ENCODE results near the gene SAA2. TPM values are rescaled to one million over a fixed set of nuclear protein-coding genes. Genes with fewer than 3 reads are reported as not detected.

Gene SAA2
- total and polyA plus RNA-seq, 10 of the 15 experiments (the other 5 are each of a cell fraction or from before 2014, with no cell fraction given) = 0.18 to 4.1 (median 0.28) TPM; not detected in 2

- DNase-seq (ENCODE audit: low read depth, low spot score) (no peak), FAIRE-seq (no peak), ATAC-seq (no peak)
- H2AFZ ChIP-seq (ENCODE audit: control insufficient read depth, low read depth, low read length) = no peak overlapping the region
- intact Hi-C loops (cut with micrococcal nuclease; ENCODE audit: unreplicated experiment) = no loop called here
- ChIA-PET RAD21 (ENCODE audit: unreplicated experiment) (no interaction called here), SMC1A (ENCODE audit: uncharacterized antibody, unreplicated experiment) (no interaction called here), POLR2A (no interaction called here), CTCF (no interaction called here)
- BruUV-seq (replicated peaks) = no TSS peak
- H3K4me2 ChIP-seq (ENCODE audit: control insufficient read depth, insufficient read depth) = no peak overlapping the region
- H3K9ac ChIP-seq (ENCODE audit: control insufficient read depth, insufficient read depth, low read length) = no peak overlapping the region
- H3K27me3 ChIP-seq (replicated peaks in 1 of 2; ENCODE audit: control insufficient read depth in 2 of 2, insufficient read depth in 2 of 2, low read length in 1 of 2) = no peaks in the 10 kb centered on the region
- no peak overlapping the region for H3K27ac ChIP-seq (ENCODE audit: control insufficient read depth, insufficient read depth)
- H3K4me1 ChIP-seq (ENCODE audit: control insufficient read depth, insufficient read depth, low read length) = no peaks in the 10 kb centered on the region
- in situ Hi-C loops (cut with MboI) = no loop called here
- 40% methylated on average over 5 of the region's 5 CpGs for WGBS (ENCODE audit: insufficient coverage, insufficient replicate concordance, low lambda C conversion rate, missing lambda C conversion rate)
- no peaks in the 10 kb centered on the region for H3K79me2 ChIP-seq (ENCODE audit: control insufficient read depth, insufficient read depth, low read length)
- no peaks in the 10 kb centered on the region; the same call in 2 of the 3 replicates for H3K9me3 ChIP-seq (replicated peaks; ENCODE audit: control insufficient read depth, insufficient read depth, low read length)
- H4K20me1 ChIP-seq (ENCODE audit: control insufficient read depth, insufficient read depth) = no peaks in the 10 kb centered on the region
- no peaks in the 10 kb centered on the region for H3K36me3 ChIP-seq (ENCODE audit: control insufficient read depth in 2 of 2, insufficient read depth in 2 of 2, low read length in 1 of 2)
- H3K4me3 ChIP-seq = no peak overlapping the region
- TF ChIP-seq RELA (IDR thresholded peaks at IDR 0.05; ENCODE audit: borderline replicate concordance, partially characterized antibody) (no peak), SP1 (IDR thresholded peaks at IDR 0.05; ENCODE audit: low read depth, low read length) (no peak), MYC (IDR thresholded peaks at IDR 0.05; ENCODE audit: insufficient read depth, insufficient read length, insufficient replicate concordance, low read length, severe bottlenecking) (no peak), CTCF (IDR thresholded peaks at IDR 0.05 in 2 of 3, conservative IDR thresholded peaks at IDR 0.05 in 1 of 3; ENCODE audit: control insufficient read depth in 2 of 3, extremely low read depth in 1 of 3, insufficient read depth in 1 of 3, low read depth in 3 of 3, low read length in 3 of 3) (no peak), NFXL1 (IDR thresholded peaks at IDR 0.05; ENCODE audit: borderline replicate concordance) (no peak), BCLAF1 (IDR thresholded peaks at IDR 0.05) (no peak), MEF2A (IDR thresholded peaks at IDR 0.05; ENCODE audit: insufficient read depth, low read depth, low read length) (no peak), BCL11A (IDR thresholded peaks at IDR 0.05; ENCODE audit: low read depth, low read length) (no peak), KDM1A (IDR thresholded peaks at IDR 0.05; ENCODE audit: borderline replicate concordance) (no peak), E2F4 (IDR thresholded peaks at IDR 0.05; ENCODE audit: low read depth, low read length) (no peak), STAT3 (IDR thresholded peaks at IDR 0.05; ENCODE audit: low read depth, low read length) (no peak), ZSCAN29 (IDR thresholded peaks at IDR 0.05) (no peak), NKRF (conservative IDR thresholded peaks at IDR 0.05) (no peak), KAT2A (conservative IDR thresholded peaks at IDR 0.05; ENCODE audit: control insufficient read depth, low read depth, low read length) (no peak), JUND (IDR thresholded peaks at IDR 0.05; ENCODE audit: low read depth, low read length) (no peak), PAX5 (IDR thresholded peaks at IDR 0.05; ENCODE audit: borderline replicate concordance, low read depth, low read length) (no peak)
Observed at GRCh38 chr11:18221274-18221876, 27.1 kb downstream of the SAA2 start.
